GM23338 (cell line): Measurements from ENCODE around the gene FBXL5. TPM values are rescaled to one million over a fixed set of nuclear protein-coding genes. Genes with fewer than 3 reads are reported as not detected.

Source experiments
- ATAC-seq: fragments of 200-7000 bp; cut with Tn5 transposase; 3 replicates; pipeline ENCODE4 v1.9.1; 2020
- DNase-seq: peaks from one replicate; pipeline ENCODE4 v3.0.0-alpha.2; 2015; ENCODE audit warnings: low spot score
- H2AFZ ChIP-seq: fragments of 200-600 bp; sonication (generic); 2 replicates; pipeline ENCODE4 v1.8.0; 2016; ENCODE audit warnings: antibody characterized with exemption, mild to moderate bottlenecking, moderate library complexity
- H3F3A ChIP-seq: fragments of 200-600 bp; sonication (generic); replicated peaks from 2 replicates; pipeline ENCODE4 v1.8.0; 2017; ENCODE audit warnings: antibody characterized with exemption, mixed run types, low read depth
- H3K27ac ChIP-seq: fragments of 200-600 bp; sonication (generic); 2 replicates; pipeline ENCODE4 v1.6.1; 2016; ENCODE audit warnings: low read depth
- H3K27me3 ChIP-seq: fragments of 200-600 bp; sonication (generic); 2 replicates; pipeline ENCODE4 v1.8.0; 2016; ENCODE audit warnings: mild to moderate bottlenecking, mixed run types, moderate library complexity; ENCODE audit not compliant: insufficient read depth
- H3K36me3 ChIP-seq: fragments of 200-600 bp; sonication (generic); 2 replicates; pipeline ENCODE4 v1.8.0; 2016; ENCODE audit warnings: mild to moderate bottlenecking; ENCODE audit not compliant: insufficient read depth
- H3K4me1 ChIP-seq: fragments of 200-600 bp; sonication (generic); 2 replicates; pipeline ENCODE4 v1.8.0; 2016; ENCODE audit warnings: mild to moderate bottlenecking, moderate library complexity; ENCODE audit not compliant: insufficient read depth
- H3K4me2 ChIP-seq: fragments of 200-600 bp; sonication (generic); 2 replicates; pipeline ENCODE4 v1.7.1; 2017; ENCODE audit warnings: mixed run types
- H3K4me3 ChIP-seq: fragments of 200-600 bp; sonication (generic); 2 replicates; pipeline ENCODE4 v1.6.1; 2016; ENCODE audit warnings: mixed run types
- H3K79me2 ChIP-seq: fragments of 200-600 bp; sonication (generic); replicated peaks from 2 replicates; pipeline ENCODE4 v1.8.0; 2017; ENCODE audit warnings: mild to moderate bottlenecking; ENCODE audit not compliant: insufficient read depth
- H3K9me2 ChIP-seq: fragments of 200-600 bp; sonication (generic); 2 replicates; pipeline ENCODE4 v1.8.0; 2017; ENCODE audit not compliant: insufficient read depth
- H4K20me1 ChIP-seq: fragments of 200-600 bp; sonication (generic); replicated peaks from 2 replicates; pipeline ENCODE4 v1.8.0; 2017; ENCODE audit warnings: mild to moderate bottlenecking; ENCODE audit not compliant: insufficient read depth
- H3K27ac Mint-ChIP-seq: 2 replicates; pipeline ENCODE4 v1.8.0; 2020; ENCODE audit warnings: inconsistent platforms, mild to moderate bottlenecking, moderate library complexity, mixed read lengths
- H3K27me3 Mint-ChIP-seq: 3 replicates; pipeline ENCODE4 v1.8.0; 2022; ENCODE audit warnings: low read depth, mild to moderate bottlenecking, moderate library complexity, mixed read lengths, inconsistent platforms; ENCODE audit not compliant: insufficient read depth, poor library complexity
- H3K36me3 Mint-ChIP-seq: 3 replicates; pipeline ENCODE4 v1.8.0; 2021; ENCODE audit warnings: low read depth, mild to moderate bottlenecking, inconsistent platforms, moderate library complexity, mixed read lengths
- H3K4me1 Mint-ChIP-seq: 3 replicates; pipeline ENCODE4 v1.8.0; 2020; ENCODE audit warnings: mild to moderate bottlenecking, inconsistent platforms, mixed read lengths
- H3K4me3 Mint-ChIP-seq: 3 replicates; pipeline ENCODE4 v1.8.0; 2021; ENCODE audit warnings: moderate library complexity, mild to moderate bottlenecking, inconsistent platforms, mixed read lengths
- H3K9me3 Mint-ChIP-seq: 3 replicates; pipeline ENCODE4 v1.8.0; 2020; ENCODE audit warnings: moderate library complexity, mild to moderate bottlenecking, inconsistent platforms, mixed read lengths
- CREB1 ChIP-seq: fragments of 250-450 bp; sonication (Bioruptor Pico); IDR thresholded peaks from 2 replicates; pipeline ENCODE4 v1.5.0; 2020; ENCODE audit warnings: low read depth, mild to moderate bottlenecking, moderate library complexity
- CTCF ChIP-seq, 2 experiments: fragments of 200-600 bp in 1 of 2; sonication (generic) in 1 of 2; conservative IDR thresholded peaks; 2 replicates each; pipeline versions ENCODE4 v1.5.1 to v1.6.1; 2016 to 2017; ENCODE audit warnings: antibody characterized with exemption in 2 of 2, low read depth in 2 of 2, mild to moderate bottlenecking in 2 of 2, moderate library complexity in 1 of 2
- EZH2 ChIP-seq: fragments of 200-600 bp; sonication (generic); IDR thresholded peaks from one replicate; pipeline ENCODE4 v1.8.0; 2017; ENCODE audit warnings: antibody characterized with exemption, mild to moderate bottlenecking, low read depth; ENCODE audit not compliant: unreplicated experiment
- EZH2phosphoT487 ChIP-seq: fragments of 200-600 bp; sonication (generic); IDR thresholded peaks from one replicate; pipeline ENCODE4 v1.8.1; 2018; ENCODE audit warnings: antibody characterized with exemption; ENCODE audit not compliant: unreplicated experiment
- JUNB ChIP-seq: IDR thresholded peaks from one replicate; pipeline ENCODE4 v1.6.1; 2016; ENCODE audit warnings: antibody characterized with exemption; ENCODE audit not compliant: unreplicated experiment
- NANOG ChIP-seq: IDR thresholded peaks from 2 replicates; pipeline ENCODE4 v1.6.1; 2016; ENCODE audit warnings: antibody characterized with exemption, borderline replicate concordance
- POLR2AphosphoS5 ChIP-seq: IDR thresholded peaks from 2 replicates; pipeline ENCODE4 v1.6.1; 2016; ENCODE audit warnings: antibody characterized with exemption, low read depth
- REST ChIP-seq: IDR thresholded peaks from one replicate; pipeline ENCODE4 v1.6.1; 2018; ENCODE audit warnings: antibody characterized with exemption; ENCODE audit not compliant: unreplicated experiment
- STAT1 ChIP-seq: IDR thresholded peaks from one replicate; pipeline ENCODE4 v1.6.1; 2016; ENCODE audit warnings: antibody characterized with exemption; ENCODE audit not compliant: unreplicated experiment
- ZNF114 ChIP-seq: fragments of 250-450 bp; sonication (Bioruptor Pico); IDR thresholded peaks from 2 replicates; pipeline ENCODE4 v1.5.0; 2020; ENCODE audit warnings: mild to moderate bottlenecking, moderate library complexity
- ZNF331 ChIP-seq: fragments of 250-450 bp; sonication (Bioruptor Pico); IDR thresholded peaks from 2 replicates; pipeline ENCODE4 v1.5.0; 2020; ENCODE audit warnings: low read depth, mild to moderate bottlenecking, moderate library complexity
- ZNF462 ChIP-seq: fragments of 250-450 bp; sonication (Bioruptor Pico); IDR thresholded peaks from 2 replicates; pipeline ENCODE4 v1.5.0; 2020; ENCODE audit warnings: mild to moderate bottlenecking, moderate library complexity
- polyA plus RNA-seq: library from polyadenylated mRNA; unstranded; fragments of >200 nt; fragmentation: Nextera tagmentation; extraction: Ambion mirVana; gene quantifications from 2 replicates; pipeline ENCODE4 v1.2.1, GENCODE V29; 2016
- total RNA-seq: library from RNA; depleted of rRNA; stranded (reverse); fragments of >200 nt; shearing (Covaris generic); gene quantifications from 2 replicates; pipeline ENCODE4 v1.2.3, GENCODE V29; 2014
- TF ChIP-seq, protein P1 (sequence below): IDR thresholded peaks from 2 replicates; pipeline ENCODE4 v1.6.1; 2016; ENCODE audit warnings: antibody characterized with exemption

Gene FBXL5
- total and polyA plus RNA-seq, 2 experiments from 2014 or later = 55.7 to 81.9 TPM

DNA sequence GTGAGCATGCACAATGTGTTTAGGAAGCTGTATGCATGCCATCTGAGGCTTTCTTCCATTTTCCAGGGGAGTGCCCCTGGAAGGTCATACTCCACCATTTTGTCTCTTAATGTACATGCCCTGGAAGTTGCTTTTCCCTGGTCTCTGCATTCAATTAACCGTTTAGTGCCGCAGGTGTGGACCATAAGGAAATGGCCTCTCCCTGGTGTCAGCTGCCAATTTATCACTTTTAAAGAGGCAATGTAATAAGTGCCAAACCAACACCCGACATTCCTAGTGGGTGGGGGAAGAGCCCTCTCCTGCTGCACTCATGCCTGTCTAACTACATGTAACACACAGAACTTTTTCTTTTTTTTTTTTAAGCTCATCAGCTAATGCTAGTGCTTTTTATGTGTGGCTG, 40.6 kb upstream of the FBXL5 start:
- peaks cover 24% of the 10 kb centered on the region for H3K4me1 Mint-ChIP-seq
- no peak overlapping the region for H3K27ac ChIP-seq

More for the DNA sequence above, 40.6 kb upstream of the FBXL5 start:
- H3K4me3 Mint-ChIP-seq = no peak overlapping the region
- no peaks in the 10 kb centered on the region for H3F3A ChIP-seq
- TF ChIP-seq CTCF (conservative IDR thresholded peaks at IDR 0.05; ENCODE audit: low read depth in 2 of 2) = no peak
- no peak for TF ChIP-seq ZNF114 (CRISPR knock-in tag)
- TF ChIP-seq EZH2phosphoT487 = no peak
- TF ChIP-seq ZNF462 (CRISPR knock-in tag) = no peak
- TF ChIP-seq POLR2AphosphoS5 = no peak
- TF ChIP-seq ZNF331 (CRISPR knock-in tag) = no peak
- TF ChIP-seq REST = no peak
- TF ChIP-seq STAT1 = no peak
- TF ChIP-seq NANOG = no peak
- no peak for TF ChIP-seq JUNB
- TF ChIP-seq CREB1 (CRISPR knock-in tag) = no peak
- TF ChIP-seq, protein P1, sequence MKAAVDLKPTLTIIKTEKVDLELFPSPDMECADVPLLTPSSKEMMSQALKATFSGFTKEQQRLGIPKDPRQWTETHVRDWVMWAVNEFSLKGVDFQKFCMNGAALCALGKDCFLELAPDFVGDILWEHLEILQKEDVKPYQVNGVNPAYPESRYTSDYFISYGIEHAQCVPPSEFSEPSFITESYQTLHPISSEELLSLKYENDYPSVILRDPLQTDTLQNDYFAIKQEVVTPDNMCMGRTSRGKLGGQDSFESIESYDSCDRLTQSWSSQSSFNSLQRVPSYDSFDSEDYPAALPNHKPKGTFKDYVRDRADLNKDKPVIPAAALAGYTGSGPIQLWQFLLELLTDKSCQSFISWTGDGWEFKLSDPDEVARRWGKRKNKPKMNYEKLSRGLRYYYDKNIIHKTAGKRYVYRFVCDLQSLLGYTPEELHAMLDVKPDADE = no peak
- TF ChIP-seq EZH2 = no peak
- H3K27me3 Mint-ChIP-seq = peaks cover 2% of the 10 kb centered on the region
- H3K4me1 ChIP-seq = peaks cover 4% of the 10 kb centered on the region
- no peak overlapping the region for H3K27ac Mint-ChIP-seq
- no peak overlapping the region for H3K4me3 ChIP-seq
- peaks cover 33% of the 10 kb centered on the region for H3K9me3 Mint-ChIP-seq
- no peaks in the 10 kb centered on the region for H3K36me3 ChIP-seq
- no peak overlapping the region for H2AFZ ChIP-seq
- no peak for ATAC-seq
- peaks cover 29% of the 10 kb centered on the region for H3K36me3 Mint-ChIP-seq
- H3K4me2 ChIP-seq = 0 out of 2 replicates have a peak overlapping the region, but pooled peaks have one; percentile 45
- no peaks in the 10 kb centered on the region for H4K20me1 ChIP-seq
- H3K27me3 ChIP-seq = no peaks in the 10 kb centered on the region
- H3K9me2 ChIP-seq = 0 out of 2 replicates have a peak, but pooled peaks cover 3% of the 10 kb centered on the region
- DNase-seq = no peak
- H3K79me2 ChIP-seq = no peaks in the 10 kb centered on the region
